Ovary (tissue), 3 donors: ENCODE data around the gene SCN5A.

Experiments
- CTCF ChIP-seq, 3 donors: fragments of 450-650 bp in 2 of 3; fragments of 200-600 bp in 1 of 3; IDR thresholded peaks; one replicate each; pipeline versions ENCODE4 v1.5.1 to v1.8.0; 2016 to 2022; ENCODE audit warnings: antibody characterized with exemption in 3 of 3, mild to moderate bottlenecking in 1 of 3
- EP300 ChIP-seq: sonication (generic); formaldehyde crosslinking; IDR thresholded peaks from one replicate; pipeline ENCODE4 v1.6.1; 2017; ENCODE audit warnings: antibody characterized with exemption
- donor health status: DM: no; HTN: no; CAD: no.

- TF ChIP-seq CTCF (IDR thresholded peaks at IDR 0.05) (no peak), EP300 (no peak)
Measured at GRCh38 chr3:38645601-38646000, 3.9 kb downstream of the SCN5A start.
